Renal cortical epithelial cell (primary cell): Measurements from ENCODE around the gene LRRC49. TPM values are rescaled to one million over a fixed set of nuclear protein-coding genes. Genes with fewer than 3 reads are reported as not detected.

Experiments used
- DNase-seq: peaks from one replicate; pipeline ENCODE4 v3.0.0-alpha.2; 2011; ENCODE audit warnings: low read depth
- total RNA-seq: library from RNA; depleted of rRNA; stranded (reverse); fragments of >200 nt; gene quantifications from 2 replicates; pipeline ENCODE4 v1.2.3, GENCODE V29; 2014

Gene LRRC49
- total RNA-seq, 1 donor from 2014 or later: 22.0 TPM

GRCh38 chr15:71091601-71092000 is 199.0 kb downstream of the LRRC49 start:
- no peak for DNase-seq

GRCh38 chr15:71092056-71092600 is 199.5 kb downstream of the LRRC49 start:
- DNase-seq: no peak

- DNase-seq: peak; percentile 94
Measured at GRCh38 chr15:71093054-71094024, 200.7 kb downstream of the LRRC49 start.

- DNase-seq: no peak
Measured at GRCh38 chr15:71094137-71094536, 201.5 kb downstream of the LRRC49 start.

- DNase-seq: no peak
Measured at GRCh38 chr15:71096676-71097075, 204.1 kb downstream of the LRRC49 start.

GRCh38 chr15:71097890-71098289 is 205.3 kb downstream of the LRRC49 start:
- no peak for DNase-seq

GRCh38 chr15:71098920-71099319 is 206.3 kb downstream of the LRRC49 start:
- DNase-seq: no peak

Other genes with a start within 250 kb of the LRRC49 start
- 42.9 and 48.0 TPM in 2 replicates for gene UACA, start 129.3 kb upstream of the LRRC49 start, total RNA-seq
- 28.3 and 37.0 TPM in 2 replicates for gene LARP6, start 38.7 kb upstream of the LRRC49 start, total RNA-seq
- gene THAP10, start 393 bp upstream of the LRRC49 start, total RNA-seq: 1.0 and 2.4 TPM in 2 replicates
- gene THSD4, start 222.6 kb downstream of the LRRC49 start, total RNA-seq: 22.6 and 58.6 TPM in 2 replicates